Suprapubic skin (tissue), 4 donors: ENCODE results near the gene LEFTY2.

Experiments
- CTCF ChIP-seq, 2 donors: fragments of 200-600 bp in 1 of 2; fragments of 450-650 bp in 1 of 2; sonication (generic) in 1 of 2; IDR thresholded peaks; one replicate each; pipeline ENCODE4 v1.5.1; 2016 to 2019; ENCODE audit warnings: antibody characterized with exemption in 2 of 2, mild to moderate bottlenecking in 1 of 2, moderate library complexity in 1 of 2
- EP300 ChIP-seq: sonication (generic); formaldehyde crosslinking; IDR thresholded peaks from one replicate; pipeline ENCODE4 v1.6.1; 2017; ENCODE audit warnings: antibody characterized with exemption
- POLR2A ChIP-seq, 2 donors: fragments of 450-650 bp; IDR thresholded peaks; one replicate each; pipeline ENCODE4 v1.6.1; 2017; ENCODE audit warnings: antibody characterized with exemption in 2 of 2, mild to moderate bottlenecking in 2 of 2, moderate library complexity in 2 of 2
- POLR2AphosphoS5 ChIP-seq, 3 donors: sonication (generic); formaldehyde crosslinking; IDR thresholded peaks; one replicate each; pipeline ENCODE4 v1.6.1; 2017; ENCODE audit warnings: antibody characterized with exemption in 3 of 3

- no peak for TF ChIP-seq CTCF (IDR thresholded peaks at IDR 0.05)
- TF ChIP-seq EP300 = no peak
- TF ChIP-seq POLR2A (IDR thresholded peaks at IDR 0.05) = no peak
- no peak for TF ChIP-seq POLR2AphosphoS5 (IDR thresholded peaks at IDR 0.05)
These were observed 33.7 kb downstream of the LEFTY2 start for GRCh38 chr1:225907341-225907740.
